NCI-H345 (cell line): ENCODE data around the gene GNA12.
"Not testable (repeated sequence)": the region's sequence is repeated elsewhere in the genome, so short reads cannot be mapped to it uniquely, and the experiment has no call there.

Experiments
- DNase-seq: peaks from one replicate; lab custom pipeline; 2025; lab: John Stamatoyannopoulos, UW

Gene GNA12

DNA sequence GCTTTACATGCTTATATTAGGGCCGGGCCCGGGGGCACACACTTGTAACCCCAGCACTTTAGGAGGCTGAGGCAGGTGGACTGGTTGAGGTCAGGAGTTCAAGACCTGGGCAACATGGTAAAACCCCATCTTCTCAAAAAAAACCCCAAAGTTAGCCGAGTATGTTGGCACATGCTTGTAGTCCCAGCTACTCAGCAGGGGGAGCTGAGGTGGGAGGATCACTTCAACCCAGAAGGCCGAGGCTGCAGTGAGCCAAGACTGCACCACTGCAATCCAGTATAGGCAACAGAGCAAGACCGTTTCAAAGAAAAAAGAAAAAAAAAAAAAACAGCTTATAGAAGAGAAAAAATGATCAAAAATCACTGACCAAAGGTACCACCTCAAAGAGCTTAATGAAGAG lies 93.0 kb downstream of the GNA12 start:
- no peak for DNase-seq

DNA sequence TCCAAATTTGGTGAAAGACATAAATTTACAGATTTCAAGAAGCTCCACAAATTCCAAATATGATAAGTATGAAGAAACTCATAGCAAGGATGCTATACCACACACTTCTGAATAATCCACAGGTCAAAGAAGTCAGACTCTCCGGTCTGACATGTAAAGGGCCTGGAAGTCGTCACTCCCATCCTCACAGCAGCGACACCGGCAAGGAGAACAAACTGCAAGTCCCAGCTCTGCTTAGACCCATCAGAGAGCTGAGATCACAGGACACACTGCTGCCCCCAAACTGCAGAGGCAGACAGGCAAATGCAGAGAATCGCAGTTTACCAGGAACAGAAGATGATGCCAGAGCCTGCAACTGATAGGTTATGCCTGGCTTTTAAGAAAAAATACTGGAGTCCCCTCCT lies 94.1 kb downstream of the GNA12 start:
- no peak for DNase-seq

DNA sequence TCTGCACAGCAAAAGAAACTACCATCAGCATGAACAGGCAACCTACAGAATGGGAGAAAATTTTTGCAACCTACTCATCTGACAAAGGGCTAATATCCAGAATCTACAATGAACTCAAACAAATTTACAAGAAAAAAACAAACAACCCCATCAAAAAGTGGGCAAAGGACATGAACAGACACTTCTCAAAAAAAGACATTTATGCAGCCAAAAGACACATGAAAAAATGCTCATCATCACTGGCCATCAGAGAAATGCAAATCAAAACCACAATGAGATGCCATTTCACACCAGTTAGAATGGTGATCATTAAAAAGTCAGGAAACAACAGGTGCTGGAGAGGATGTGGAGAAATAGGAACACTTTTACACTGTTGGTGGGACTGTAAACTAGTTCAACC lies 95.4 kb downstream of the GNA12 start:
- not testable (repeated sequence) for DNase-seq

DNA sequence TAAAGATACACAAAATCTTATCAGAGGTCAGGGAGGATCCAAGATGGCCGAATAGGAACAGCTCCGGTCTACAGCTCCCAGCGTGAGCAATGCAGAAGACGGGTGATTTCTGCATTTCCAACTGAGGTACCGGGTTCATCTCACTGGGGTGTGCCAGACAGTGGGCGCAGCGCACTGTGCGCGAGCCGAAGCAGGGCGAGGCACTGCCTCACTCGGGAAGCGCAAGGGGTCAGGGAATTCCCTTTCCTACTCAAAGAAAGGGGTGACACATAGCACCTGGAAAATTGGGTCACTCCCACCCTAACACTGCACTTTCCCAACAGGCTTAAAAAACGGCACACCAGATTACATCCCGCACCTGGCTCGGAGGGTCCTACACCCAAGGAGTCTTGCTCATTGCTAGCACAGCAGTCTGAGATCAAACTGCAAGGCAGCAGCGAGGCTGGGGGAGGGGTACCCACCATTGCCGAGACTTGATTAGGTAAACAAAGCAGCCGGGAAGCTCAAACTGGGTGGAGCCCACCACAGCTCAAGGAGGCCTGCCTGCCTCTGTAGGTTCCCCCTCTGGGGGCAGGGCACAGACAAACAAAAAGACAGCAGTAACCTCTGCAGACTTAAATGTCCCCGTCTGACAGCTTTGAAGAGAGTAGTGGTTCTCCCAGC lies 100.5 kb downstream of the GNA12 start:
- not testable (repeated sequence) for DNase-seq

DNA sequence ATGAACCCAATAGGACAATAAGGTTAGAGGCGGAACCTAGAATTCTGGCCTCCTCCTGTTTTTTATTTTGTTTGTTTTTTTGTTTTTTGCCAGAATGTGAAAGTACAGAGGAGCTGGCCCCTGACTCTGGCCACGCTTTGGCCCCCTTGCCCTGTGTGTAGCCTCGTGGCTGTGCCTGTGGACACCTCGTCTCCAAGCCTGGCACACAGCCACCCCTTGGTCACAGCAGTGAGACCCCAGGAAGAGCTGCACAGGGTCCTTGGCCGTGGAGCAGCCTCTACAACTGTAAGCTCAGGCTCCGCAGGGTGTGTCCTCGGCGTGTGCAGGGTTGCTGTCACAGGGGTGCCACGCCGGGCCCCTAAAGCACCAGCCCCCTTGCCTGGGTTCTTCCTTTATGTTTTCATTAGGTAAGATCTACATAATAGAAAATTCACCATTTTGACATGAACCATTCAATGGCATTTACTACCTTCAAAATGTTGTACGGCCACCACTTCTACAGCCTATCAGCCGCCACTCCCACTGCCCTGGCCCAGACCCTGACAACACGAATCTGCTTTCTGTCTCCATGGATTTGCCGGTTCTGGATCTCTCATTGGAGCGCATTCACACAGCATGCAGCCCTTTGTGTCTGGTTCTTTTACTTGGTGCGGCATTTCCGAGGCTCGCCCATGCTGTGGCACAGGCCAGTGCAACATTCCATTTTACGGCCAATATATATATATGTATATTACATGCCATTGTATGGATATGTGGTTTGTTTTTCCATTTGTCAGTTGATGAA lies 105.2 kb downstream of the GNA12 start:
- no peak for DNase-seq

DNA sequence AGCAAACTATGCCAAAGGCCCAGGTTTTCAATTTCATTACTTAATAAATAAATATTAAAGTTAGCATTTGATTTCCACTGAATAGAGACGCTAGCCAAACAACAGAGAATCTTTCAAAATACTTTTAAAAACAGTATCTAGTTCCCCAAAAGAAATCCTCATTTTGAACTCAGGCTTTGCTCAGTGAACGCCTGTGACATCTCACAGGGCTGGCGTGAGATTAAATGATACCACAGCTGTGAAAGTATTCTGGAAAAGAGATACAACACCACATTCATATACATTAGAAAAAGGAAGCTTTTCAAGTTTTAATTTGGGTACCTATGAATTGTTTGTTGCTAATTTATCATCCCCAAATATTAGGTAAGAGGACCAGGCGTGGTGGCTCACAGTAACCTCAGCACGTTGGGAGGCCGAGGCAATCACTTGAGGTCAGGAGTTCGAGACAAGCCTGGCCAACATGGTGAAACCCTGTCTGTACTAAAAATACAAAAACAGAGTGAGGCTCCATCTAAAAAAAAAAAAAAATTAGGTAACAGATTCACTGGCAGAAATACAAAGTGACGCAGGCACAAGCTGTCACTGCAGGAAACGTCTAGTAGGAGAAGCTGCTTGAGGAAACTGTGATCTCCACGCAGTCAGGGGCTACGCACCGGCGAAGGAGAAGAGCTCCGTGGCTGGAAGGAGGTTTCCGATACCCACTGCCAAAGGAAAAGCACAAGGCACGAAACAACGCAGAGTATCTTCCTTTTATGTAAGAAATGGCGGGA lies 106.2 kb downstream of the GNA12 start:
- no peak for DNase-seq

DNA sequence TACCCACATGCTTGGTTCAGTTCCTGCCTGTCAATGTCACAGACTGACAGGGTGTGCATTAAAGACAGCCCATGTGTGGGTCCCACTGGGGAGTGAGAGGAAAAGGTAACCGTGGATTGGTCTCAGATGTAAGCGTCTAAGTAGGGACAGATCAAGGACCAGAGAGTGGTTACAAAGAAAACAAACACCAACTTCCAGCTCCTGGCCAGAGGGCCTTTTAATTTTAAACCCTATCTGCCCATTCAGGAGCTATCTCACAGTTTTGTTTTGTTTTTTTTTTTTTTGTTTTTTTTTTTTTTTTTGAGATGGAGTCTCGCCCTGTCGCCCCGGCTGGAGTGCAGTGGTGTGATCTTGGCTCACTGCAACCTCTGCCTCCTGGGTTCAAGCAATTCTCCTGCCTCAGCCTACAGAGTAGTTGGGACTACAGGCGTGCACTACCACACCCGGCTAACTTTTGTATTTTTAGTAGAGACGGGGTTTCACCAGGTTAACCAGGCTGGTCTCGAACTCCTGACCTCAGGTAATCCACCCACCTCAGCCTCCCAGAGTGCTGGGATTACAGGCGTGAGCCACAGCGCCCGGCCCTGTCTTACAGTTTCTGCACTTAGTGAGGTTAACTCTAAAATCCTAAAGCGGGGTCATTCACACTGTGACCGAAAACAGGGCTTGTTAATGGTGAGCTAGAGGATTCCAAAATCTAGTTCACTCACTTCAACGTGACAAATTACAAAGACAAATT lies 106.9 kb downstream of the GNA12 start:
- DNase-seq, result not testable (repeated sequence)

DNA sequence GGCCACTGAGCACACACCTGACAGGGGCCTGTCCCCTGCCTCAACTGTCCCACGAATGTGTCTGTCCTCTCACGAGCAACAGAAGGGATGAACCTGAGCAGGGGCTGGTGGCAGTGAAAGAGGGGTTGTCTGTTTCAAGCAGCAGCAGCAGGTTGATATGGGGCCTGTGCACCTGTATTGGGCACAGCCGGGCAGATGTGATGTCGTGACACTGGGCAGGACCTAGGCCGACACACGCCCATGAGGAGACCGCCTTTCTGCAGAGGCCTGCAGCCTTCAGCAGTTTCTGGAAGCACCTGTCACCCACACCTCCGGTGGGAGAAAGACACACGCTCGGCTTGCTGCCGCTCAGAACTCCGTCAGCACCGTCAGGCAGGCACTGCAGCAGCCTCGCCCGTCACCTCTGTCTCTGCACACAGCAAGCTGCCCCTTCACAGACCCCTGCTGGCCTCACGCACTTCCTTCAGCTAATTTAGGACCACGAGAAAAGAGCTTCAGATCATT lies 107.6 kb downstream of the GNA12 start:
- DNase-seq, result no peak

DNA sequence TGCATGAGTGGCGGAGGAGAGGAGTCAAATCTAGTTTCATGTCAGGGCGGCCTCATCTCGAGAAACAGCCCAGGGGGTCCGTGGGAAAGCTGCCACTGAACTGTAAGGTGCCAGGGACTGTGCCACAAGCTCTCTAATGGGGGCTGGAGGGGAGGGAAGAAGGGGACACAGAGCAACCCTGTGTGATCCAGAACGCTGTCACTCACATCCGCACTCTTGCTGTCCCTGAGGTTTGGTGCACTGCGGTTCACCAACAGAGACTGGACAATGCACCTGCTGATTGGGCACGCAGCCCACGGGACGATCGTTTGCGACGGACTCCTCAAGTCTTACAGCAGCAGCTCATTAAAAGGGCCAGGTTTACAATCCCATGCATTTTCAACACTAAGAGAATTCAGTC lies 108.4 kb downstream of the GNA12 start:
- no peak for DNase-seq

DNA sequence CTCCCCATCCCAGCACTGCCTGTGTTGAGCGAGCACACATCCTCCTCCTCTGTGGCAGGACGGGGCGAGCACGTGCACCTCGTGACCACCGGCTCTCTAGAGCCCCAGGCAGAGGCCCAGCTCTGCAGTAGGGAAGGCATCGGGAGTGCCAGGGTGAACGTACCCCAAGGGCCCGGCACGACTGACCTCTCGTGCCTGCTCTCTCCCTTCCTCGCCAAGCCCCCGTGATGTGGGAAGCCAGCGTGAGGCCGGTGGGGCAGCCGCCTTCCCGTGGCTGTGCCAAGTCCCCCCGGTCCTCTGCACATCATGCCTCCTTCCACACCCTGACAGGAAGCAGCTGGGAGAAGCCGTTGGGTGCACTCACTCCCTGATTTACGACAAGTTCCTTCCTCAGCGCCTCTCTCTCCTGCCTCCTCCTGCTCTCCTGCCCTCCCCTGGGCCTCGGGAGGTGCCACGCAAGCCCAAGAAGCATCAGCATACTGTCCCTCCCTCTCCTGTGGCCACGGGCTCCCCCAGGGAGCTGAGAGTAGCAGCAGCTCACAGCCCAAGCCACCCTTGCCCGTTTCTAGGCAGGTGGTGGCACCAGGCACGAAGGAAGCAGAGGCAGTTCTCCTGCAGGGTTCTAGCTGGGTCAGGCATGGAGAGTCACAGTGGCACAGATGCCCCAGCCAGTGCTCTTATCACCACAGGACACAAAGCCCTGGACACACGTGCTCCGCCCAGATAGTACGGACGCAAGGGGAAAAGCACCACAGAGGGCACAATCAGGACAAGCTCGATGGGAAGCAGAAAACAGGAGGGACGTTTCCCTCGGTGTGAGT lies 109.1 kb downstream of the GNA12 start:
- DNase-seq, result no peak

DNA sequence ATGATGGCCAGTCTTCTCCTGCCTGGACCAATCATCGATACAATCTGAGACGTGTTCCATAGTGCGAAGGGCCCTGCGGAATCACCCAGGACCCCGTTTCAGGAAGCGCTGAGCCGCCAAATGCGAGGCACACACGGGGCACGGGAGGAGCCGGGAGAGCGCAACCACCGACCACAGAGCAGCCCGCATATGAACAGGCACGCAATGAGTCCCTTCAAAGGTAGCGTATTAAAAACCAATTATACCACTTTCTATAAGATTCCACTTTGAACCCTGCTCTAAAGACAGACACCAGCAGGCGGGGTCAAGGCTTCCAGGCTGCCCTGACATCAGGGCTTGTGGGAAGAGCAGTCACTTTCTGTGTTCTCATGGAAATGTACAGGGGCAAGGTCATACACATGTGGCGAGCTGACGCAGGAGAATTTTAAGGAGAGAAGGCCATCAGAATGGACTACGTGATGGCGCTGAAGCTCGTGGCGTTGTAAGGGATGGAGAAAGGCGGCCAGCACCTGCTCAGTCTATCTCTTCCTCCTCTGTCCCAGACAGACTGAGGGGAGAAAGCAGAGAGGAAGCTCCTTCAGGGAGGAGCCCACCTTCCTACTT lies 109.9 kb downstream of the GNA12 start:
- no peak for DNase-seq

DNA sequence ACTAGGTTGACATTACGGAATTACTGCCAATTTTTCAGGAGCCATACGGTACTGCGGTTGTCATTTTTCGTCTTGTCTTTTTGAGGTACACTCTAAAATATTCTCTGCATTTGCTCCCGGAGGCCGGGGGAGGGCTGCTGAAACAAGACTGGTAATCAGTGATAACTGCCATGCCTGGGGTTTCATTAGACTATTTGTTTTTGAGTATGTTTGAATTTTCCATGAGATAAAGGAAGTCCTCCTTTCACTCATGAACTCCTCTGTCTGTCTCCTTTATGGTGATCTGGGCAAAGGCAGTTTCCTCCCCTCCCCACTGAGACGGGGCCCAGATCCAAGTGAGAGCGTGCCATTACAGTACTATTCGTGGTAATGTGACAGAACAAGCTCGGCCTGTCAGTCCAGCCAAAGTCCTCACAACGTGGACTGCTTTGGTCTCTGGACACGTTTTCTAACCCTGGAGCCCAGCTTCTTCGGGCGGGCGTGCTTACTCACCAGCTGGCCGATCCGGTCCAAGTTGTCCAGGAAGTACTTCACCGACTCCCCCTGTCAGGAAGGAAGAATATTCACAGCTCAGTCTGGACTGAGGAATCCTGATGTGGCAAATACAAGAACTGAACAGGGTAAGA lies 111.0 kb downstream of the GNA12 start:
- no peak for DNase-seq

DNA sequence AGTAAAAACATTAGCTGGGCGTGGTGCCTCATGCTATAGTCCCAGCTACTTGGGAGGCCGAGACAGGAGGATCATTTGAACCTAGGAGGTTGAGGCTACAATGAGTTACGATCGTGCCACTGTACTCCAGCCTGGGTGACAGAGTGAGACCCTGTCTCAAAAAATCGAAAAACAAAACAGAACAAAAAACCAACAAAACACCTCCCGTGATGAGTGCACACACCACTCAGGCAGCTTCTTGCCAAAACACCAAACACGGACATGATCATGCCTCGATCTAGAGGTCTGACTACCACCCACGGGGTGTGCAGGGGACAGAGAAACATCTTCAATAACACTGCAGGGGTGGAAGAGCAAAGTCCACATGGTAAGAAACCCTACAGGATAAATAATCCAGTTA lies 111.7 kb downstream of the GNA12 start:
- DNase-seq, result no peak

DNA sequence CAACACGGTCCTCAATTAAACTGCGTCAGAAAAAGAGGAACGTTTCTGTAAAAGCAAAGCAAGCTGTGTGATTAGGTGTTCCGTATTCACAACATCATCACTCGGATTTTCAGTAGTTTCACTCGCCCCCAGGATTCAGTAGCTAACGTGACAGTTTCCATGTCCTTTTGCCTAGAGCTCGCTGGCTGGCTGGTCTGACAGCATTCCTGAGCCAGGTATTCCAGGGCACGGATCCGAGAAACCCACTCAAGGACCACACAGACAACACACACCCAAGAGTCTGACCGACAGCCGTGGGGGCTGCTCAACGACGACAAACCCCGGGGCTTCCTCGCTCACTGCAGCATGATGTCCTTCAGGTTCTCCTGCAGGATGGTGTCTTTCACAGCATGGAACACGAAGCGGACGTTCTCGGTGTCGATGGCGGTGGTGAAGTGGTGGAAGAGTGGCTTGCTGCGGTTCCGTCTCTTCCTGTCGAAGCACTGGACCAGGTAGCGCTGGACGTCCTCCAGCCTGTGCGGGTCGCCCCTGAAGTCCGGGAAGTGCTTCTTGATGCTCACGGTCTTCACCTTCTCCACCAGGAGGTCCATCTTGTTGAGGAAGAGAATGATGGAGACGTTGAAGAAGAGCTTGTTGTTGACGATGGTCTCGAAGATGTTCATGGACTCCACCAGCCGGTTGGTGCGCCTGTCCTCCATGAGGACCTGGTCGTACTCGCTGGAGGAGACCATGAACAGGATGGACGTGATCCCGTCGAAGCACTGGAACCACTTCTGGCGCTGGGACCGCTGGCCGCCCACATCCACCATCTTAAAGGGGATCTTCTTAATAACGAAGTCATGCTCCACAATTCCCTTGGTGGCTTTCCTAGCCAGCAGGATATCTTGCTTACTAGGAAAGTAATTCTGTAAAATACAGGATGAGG lies 113.0 kb downstream of the GNA12 start:
- DNase-seq, result no peak

DNA sequence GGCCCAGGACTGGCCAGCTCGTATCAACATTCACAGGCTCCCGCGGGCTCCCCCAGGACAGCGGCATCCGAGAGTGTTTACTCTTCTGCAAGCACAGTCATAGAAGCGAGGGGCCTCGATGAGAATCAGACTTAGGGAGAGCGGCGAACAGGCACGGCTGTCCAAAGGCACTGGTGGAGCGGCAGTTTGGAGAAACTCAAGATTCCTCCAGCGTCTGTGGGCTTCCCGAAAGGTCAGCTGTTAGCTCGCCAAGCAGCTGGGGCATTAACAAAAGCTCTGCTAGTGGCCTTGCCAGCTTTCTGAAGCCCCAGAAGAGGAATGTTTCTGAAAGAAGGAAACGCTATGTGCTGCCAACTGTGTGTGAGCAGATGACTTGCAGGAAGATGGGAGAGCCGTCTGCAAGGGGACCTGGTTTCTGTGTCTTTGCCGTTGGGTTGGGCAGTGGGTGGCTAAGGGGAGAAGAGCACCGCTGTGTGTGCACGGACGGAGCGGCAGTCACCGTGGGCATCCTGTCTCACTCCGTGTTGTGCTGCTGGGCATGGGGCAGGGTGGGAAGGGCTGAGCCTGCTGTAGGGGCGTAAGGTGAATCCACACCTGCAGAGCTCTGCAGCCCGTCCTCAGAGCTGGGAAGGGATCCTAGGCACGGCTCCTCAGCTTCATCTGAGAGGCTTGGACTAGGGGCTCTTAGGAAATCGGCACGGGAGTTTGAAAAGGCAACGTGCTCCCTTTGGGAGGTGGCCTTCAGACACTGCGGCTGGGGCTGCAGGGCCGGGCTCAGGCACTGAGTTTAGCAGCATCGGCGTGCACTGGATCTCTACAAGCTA lies 114.0 kb downstream of the GNA12 start:
- DNase-seq, result no peak

DNA sequence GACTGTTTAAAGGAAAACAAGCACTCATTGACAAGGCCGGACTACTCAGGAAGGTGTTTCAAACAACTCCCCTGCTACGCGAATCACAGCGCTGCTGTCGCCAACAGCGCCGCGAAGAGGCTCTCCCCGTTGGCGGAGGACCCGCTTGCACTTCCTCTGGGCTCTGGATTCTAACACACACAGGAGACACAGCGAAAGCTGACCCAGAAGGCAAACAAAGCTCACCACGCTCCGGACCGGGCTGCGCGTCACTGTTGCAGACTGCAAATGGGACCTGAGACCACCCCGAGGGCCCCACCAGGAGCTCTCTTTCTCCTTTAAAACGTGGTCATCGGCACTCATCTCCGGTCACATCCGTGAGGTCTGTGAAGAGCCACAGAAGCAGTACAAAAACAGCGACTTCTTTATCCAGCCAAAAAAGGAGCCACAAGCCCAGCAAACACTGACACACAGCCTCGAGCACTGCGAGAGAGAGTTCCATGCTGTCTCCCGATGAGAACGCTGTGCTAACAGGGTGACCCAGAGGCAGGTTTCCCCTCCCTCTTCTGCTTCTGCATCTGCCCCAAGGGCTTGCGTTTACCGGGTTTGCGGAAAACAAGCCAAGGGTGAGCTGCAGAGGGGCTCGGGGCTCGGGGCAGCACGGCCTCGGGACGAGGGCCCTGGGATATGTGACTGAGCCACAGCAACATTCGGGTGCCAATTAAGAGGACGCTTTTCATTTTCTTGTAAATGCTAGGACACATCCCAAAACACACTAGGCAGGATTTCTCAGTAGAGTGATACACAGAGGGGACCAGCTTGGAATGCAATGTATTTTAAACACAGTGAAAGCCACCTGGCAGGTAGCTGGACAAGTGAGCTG lies 114.8 kb downstream of the GNA12 start:
- DNase-seq, result no peak

DNA sequence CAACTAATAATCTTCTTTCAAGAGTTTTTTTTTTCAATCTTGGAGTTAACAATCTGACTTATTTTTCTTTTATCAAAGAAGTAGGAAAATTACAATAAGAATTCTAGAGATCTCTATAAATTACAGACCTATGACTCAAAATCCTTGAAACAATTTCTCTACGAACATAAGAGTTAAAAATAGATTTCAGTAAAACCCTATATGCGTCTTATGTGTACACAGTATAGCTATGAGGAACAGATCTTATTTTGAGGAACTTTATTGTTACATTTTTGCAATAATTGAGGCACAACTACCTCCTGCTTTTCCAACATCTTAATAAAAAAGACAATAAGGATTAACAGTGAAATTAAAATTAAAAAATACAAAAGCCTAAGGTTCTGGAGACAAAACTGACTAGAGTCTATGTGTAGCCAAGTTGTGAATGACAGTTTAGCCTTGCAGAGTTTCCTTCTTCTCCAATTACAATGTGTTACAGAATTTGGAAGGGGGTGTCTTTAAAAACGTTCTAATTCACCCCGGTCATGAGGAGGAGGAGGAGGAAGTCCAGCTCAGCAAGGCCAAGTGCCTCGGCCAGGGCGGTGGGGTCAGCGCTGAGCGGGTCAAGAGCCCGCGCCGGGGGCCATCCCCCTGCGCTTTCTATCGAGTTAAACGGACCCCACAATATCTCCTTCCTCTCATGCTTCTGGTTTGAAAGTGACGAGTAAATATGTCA lies 115.6 kb downstream of the GNA12 start:
- DNase-seq, result no peak
